Kidney (tissue), 14 donors: Measurements from ENCODE around the gene ADAMTS12. TPM values are rescaled to one million over a fixed set of nuclear protein-coding genes. Genes with fewer than 3 reads are reported as not detected.
A peak's percentile ranks its signal among the peaks of the same experiment; 100 is the strongest.

ENCODE experiments used
- DNase-seq, 5 donors: peaks; one replicate each; pipeline ENCODE4 v3.0.0-alpha.2; 2013 to 2020
- FAIRE-seq: peaks from 2 replicates; lab custom pipeline; 2012; peaks lifted over from hg19 to GRCh38; lab: Jason Lieb, UNC
- H3K27ac ChIP-seq, 2 donors: one replicate each; pipeline ENCODE4 v1.7.0; 2013; ENCODE audit warnings: low read depth in 2 of 2, low read length in 2 of 2, inconsistent platforms in 1 of 2
- H3K27me3 ChIP-seq: one replicate; pipeline ENCODE4 v1.7.1; 2013; ENCODE audit warnings: low read length, inconsistent platforms; ENCODE audit not compliant: control insufficient read depth, insufficient read depth
- H3K36me3 ChIP-seq, 3 donors: one replicate each; pipeline versions ENCODE4 v1.7.0 to v1.7.1; 2013; ENCODE audit warnings: low read length in 3 of 3, control low read depth in 1 of 3, inconsistent platforms in 1 of 3; ENCODE audit not compliant: insufficient read depth in 3 of 3, control insufficient read depth in 2 of 3
- H3K4me1 ChIP-seq, 3 donors: one replicate each; pipeline versions ENCODE4 v1.7.0 to v1.7.1; 2013; ENCODE audit warnings: low read length in 3 of 3, inconsistent platforms in 1 of 3, low read depth in 1 of 3; ENCODE audit not compliant: control insufficient read depth in 2 of 3, insufficient read depth in 2 of 3
- H3K4me3 ChIP-seq, 3 donors: one replicate each; pipeline versions ENCODE4 v1.7.0 to v1.8.1; 2013; ENCODE audit warnings: low read length in 3 of 3, control low read depth in 1 of 3, inconsistent platforms in 1 of 3
- H3K9ac ChIP-seq, 3 donors: one replicate each; pipeline versions ENCODE4 v1.7.0 to v1.7.1; 2013; ENCODE audit warnings: low read length in 3 of 3, control low read depth in 1 of 3, inconsistent platforms in 1 of 3
- H3K9me3 ChIP-seq, 3 donors: one replicate each; pipeline versions ENCODE4 v1.7.0 to v1.7.1; 2013; ENCODE audit warnings: low read length in 3 of 3, control low read depth in 1 of 3, inconsistent platforms in 1 of 3; ENCODE audit not compliant: control insufficient read depth in 2 of 3, insufficient read depth in 1 of 3
- intact Hi-C: fragments of 100-400 bp; cut with DNase I; formaldehyde crosslinking; loops from one replicate; pipeline ENCODE4 v1.11.1; 2022
- polyA plus RNA-seq: library from polyadenylated mRNA; stranded (reverse); fragments of 350-450 nt; fragmentation: Illumina TruSeq; extraction: RNeasy Lipid Tissue Mini Kit (QIAGEN cat#74804); gene quantifications from one replicate; pipeline ENCODE4 v1.2.3, GENCODE V29; 2014; ENCODE audit warnings: low read depth, low replicate concordance; ENCODE audit not compliant: insufficient read depth
- total RNA-seq: library from RNA; stranded (reverse); fragmentation: NEBNext Ultra II Directional; extraction: Animal tissue kit (Norgen Biotek cat#: 25700); gene quantifications from one replicate; pipeline ENCODE4 v1.2.1, GENCODE V29; 2021
- TF ChIP-seq, protein P1 (sequence below): IDR thresholded peaks from 3 replicates; pipeline ENCODE4 v1.5.1; 2012; ENCODE audit warnings: mild to moderate bottlenecking, moderate library complexity, borderline replicate concordance; ENCODE audit not compliant: insufficient read depth; ENCODE audit errors: extremely low read depth
- donor health status: control.
- donor health status: control.
- donor health status: control.
- donor health status: control.
- donor health status: control.
- donor health status: DM: yes; HTN: yes; CAD: no.
- donor health status: Normal renal cell carcinoma (clear cell type).

ADAMTS12 gene
- total and polyA plus RNA-seq, 2 donors from 2014 or later, result 0.75 to 2.0 TPM

DNA sequence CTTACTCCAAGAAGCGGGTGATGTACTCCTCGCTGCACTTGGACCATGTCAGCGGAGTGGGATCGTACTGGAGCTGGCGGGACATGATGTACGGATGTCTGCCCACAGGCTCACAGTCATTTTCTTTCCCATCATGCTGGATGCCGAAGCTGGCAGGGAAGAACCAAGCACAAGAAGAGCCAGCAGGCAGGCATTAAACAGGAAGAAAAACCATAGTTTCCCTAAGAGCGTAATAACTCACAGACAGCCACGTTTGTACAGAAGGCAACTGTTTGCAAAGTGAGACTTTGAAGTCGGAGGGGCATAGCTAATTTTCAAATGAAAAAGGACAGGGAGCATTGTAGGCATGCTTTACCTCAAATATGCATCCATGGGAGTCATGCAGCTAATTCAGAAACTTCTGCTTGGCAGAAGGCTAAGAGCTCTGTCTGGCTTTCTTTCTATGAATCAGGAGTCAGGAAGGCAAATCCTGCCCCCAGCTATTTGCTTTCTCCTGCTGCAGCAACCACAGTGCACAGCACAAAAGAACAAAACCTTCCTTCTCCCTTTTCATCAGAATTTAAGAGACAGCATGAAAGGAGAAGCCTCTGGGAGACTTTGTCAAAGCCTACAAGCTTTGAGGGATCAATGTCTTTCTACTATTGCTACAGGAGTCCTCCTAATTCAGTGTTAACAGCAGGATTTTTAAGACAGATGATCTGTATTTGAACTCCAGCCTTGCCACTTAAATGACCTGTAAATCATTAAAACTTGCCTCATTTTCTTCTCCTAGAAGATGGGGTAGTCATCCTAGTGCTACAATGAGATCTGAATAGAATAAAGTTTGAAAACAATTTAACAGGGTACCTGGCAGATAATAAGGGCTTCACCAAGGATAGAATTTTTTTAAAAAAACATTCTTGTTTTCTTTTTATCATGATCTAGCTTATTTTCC is 242.0 kb downstream of the ADAMTS12 start:
- H3K9ac ChIP-seq, result no peak overlapping the region
- H3K4me3 ChIP-seq, result no peak overlapping the region
- no peaks in the 10 kb centered on the region for H3K4me1 ChIP-seq
- no peaks in the 10 kb centered on the region for H3K36me3 ChIP-seq
- H3K9me3 ChIP-seq, result no peaks in the 10 kb centered on the region
- no peak for DNase-seq
- FAIRE-seq, result no peak
- H3K27me3 ChIP-seq, result no peaks in the 10 kb centered on the region
- intact Hi-C loops, result no loop called here
- TF ChIP-seq, protein P1, sequence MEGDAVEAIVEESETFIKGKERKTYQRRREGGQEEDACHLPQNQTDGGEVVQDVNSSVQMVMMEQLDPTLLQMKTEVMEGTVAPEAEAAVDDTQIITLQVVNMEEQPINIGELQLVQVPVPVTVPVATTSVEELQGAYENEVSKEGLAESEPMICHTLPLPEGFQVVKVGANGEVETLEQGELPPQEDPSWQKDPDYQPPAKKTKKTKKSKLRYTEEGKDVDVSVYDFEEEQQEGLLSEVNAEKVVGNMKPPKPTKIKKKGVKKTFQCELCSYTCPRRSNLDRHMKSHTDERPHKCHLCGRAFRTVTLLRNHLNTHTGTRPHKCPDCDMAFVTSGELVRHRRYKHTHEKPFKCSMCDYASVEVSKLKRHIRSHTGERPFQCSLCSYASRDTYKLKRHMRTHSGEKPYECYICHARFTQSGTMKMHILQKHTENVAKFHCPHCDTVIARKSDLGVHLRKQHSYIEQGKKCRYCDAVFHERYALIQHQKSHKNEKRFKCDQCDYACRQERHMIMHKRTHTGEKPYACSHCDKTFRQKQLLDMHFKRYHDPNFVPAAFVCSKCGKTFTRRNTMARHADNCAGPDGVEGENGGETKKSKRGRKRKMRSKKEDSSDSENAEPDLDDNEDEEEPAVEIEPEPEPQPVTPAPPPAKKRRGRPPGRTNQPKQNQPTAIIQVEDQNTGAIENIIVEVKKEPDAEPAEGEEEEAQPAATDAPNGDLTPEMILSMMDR, result no peak
- H3K27ac ChIP-seq, result no peak overlapping the region

DNA sequence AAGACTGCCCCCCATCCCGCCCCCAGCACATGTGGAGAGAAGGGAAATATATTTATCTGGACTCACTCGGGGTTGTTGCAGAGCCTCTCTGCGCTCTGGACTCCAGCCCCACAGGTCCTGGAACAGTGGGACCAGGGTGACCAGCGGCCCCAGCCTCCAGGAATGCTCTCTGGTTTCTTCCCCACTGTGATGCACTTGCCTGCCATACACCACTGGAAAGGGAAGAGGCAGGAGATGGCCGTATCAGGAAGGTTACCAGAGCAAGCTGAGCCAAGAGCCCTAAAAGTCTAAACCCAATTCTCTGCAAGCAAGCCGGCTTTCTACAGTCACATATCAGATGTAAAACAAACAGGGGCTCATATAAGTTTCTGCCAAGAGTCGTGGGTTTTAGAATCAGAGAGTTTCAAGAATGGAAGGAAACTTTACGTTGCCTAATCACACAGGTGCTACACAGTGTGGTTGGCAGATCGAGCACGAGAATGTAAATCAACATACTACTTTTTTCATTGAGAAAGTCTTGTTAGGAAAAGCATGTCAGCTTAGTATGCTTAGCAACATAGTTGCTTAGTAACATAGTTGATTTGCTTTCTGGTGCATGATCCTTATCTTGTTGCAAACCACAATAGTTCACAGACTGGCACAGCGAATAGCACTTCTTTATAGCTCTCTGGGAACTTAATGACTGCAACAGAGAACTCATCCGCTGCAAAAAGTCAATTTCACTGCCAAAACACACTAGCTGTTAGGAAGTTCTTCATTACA is 249.9 kb downstream of the ADAMTS12 start:
- no peaks in the 10 kb centered on the region for H3K4me1 ChIP-seq
- no peak for FAIRE-seq

DNA sequence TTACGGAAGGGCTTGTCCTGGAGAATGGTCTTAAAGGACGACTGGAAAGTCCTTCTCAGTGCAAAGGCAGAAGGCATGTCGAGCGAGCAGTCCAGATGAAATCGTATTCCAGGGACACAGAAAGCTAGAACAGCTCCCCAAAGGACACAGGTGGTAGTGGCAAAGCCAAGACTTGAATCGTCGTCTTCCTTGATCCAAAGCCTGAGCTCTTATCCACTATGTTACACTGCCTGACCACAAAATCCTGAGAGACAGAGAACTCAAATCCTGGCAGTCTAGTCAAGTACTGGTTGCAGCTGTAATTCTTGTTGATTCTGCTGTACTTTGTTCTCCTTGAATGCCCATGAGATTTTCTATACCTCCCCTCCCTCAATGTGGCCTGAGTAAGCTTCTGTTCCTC is 252.3 kb downstream of the ADAMTS12 start:
- Histone ChIP-seq H3K9me3 (no peaks in the 10 kb centered on the region), H3K4me3 (no peak overlapping the region), H3K27me3 (no peaks in the 10 kb centered on the region), H3K4me1 (no peaks in the 10 kb centered on the region), H3K36me3 (no peaks in the 10 kb centered on the region), H3K27ac (no peak overlapping the region), H3K9ac (no peak overlapping the region)
- intact Hi-C loops, result no loop called here
- no peak for DNase-seq
- TF ChIP-seq, protein P1, result no peak
- no peak for FAIRE-seq

More for the DNA sequence above, 249.9 kb downstream of the ADAMTS12 start:
- Histone ChIP-seq H3K27ac (no peak overlapping the region), H3K27me3 (no peaks in the 10 kb centered on the region), H3K9me3 (no peaks in the 10 kb centered on the region), H3K36me3 (no peaks in the 10 kb centered on the region), H3K9ac (no peak overlapping the region), H3K4me3 (peak overlapping the region in 1 of 3 donors; percentile 9)
- intact Hi-C loops, result no loop called here
- DNase-seq, result peak in 2 of 5 donors; percentile 33 to 46
- TF ChIP-seq, protein P1, result no peak
